ENCODE data around the gene ERCC1.
"Not testable (repeated sequence)": the region's sequence is repeated elsewhere in the genome, so short reads cannot be mapped to it uniquely, and the experiment has no call there.

Gene ERCC1

GRCh38 chr19:45431008-45431407 lies 7.3 kb upstream of the ERCC1 start:
- in situ Hi-C loops (cut with MboI; ENCODE audit: low sequenced_read_pairs) = not testable (repeated sequence)

- in situ Hi-C loops (cut with MboI; ENCODE audit: low sequenced_read_pairs) = not testable (repeated sequence)
Observed at GRCh38 chr19:45429896-45430295, 6.2 kb upstream of the ERCC1 start.

DNA sequence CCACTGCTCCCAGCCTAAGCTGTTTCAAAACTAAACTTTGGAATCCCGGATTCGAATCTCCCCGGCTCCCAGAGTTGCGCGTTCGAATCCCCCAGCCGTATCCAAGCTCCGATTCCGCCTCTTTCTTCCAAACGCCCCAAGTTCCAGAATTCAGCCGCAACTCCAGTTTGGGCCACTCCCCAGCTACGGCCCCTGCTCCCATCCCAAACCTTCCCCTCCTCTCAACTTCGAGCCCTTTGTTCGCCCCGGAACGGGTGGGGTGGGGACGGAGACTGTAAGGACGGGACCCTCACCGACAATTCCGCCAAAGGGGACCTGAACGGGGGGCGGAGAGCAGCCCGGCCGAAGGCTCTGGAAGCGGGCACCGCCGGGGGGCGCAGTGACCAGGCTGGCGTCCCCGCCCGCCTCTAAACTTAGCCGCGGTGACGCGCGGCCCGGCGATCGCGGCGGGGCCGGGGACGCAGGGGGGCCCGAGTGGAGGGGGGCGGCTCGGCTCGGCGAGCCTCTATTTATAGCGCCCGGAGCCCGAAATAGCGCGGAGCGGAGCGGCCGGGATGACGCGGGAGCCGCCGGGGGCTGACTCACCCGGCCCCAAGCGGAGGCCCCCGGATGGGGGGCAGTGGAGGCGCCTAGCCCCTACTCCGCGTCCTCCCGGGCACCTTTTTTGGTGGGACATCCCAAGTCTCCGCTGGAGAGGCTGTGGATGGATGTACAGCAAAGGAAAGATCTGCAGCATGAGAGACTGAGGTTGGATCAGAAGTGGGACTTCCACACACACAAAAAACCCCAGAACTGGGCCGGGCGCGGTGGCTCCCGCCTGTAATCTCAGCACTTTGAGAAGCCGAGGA lies 4.9 kb upstream of the ERCC1 start:
- in situ Hi-C loops (cut with MboI; ENCODE audit: low sequenced_read_pairs) = no loop called here

- in situ Hi-C loops (cut with MboI; ENCODE audit: low sequenced_read_pairs) = no loop called here
Observed at GRCh38 chr19:45424191-45425058, 708 bp upstream of the ERCC1 start.

DNA sequence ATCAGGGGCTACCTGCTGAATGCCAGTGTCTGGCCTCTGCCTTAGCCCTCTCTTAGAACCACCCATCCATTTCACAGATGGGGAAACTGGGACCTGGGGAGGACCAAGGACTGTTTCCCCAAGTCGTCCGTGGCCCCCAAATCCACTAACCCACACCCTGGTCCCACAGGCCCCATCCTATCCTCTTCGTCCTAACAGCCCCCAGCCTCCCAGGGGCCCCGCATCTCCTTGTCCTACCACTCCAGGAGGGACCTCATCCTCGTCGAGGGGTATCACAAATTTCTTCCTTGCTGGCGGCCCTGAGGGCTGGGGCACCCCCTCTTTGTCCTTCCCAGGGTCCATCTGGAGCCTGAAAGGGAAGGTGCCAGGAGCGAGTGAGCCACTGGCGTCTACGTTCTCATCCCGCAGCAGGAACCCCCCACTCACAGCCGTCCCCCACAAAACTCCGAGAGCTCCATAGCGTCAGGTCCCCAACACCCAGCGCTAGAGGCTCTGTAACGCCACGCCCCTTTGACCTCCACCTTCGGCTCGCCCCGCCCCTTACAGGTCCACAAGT lies 606 bp downstream of the ERCC1 start:
- in situ Hi-C loops (cut with MboI; ENCODE audit: low sequenced_read_pairs) = no loop called here

DNA sequence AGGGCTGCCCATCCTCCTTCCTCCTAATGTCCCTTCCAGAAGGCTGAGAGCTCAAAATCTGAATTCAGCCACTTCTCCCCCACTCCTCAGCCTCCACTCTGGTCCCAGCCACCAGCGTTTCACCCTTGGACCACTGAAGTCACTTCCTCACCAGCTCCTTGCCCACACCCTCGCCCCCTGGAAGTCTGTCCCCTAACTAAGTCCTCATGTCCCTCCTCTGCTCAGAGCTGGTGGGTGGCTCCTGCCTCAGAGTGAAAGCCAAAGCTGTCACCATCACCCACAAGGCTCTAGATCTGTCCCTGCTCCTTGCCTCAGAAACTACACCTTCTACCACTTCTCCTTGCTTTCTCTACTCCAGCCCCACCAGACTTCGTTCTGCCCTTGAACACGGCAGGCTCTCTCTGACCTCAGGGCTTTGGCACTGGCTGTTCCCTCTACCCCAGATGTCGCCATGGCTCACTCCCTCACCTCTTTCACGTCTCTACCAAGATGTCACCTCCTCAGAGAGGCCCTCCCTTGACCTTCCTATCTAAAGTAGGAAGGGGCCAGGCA lies 1.7 kb downstream of the ERCC1 start:
- in situ Hi-C loops (cut with MboI; ENCODE audit: low sequenced_read_pairs) = no loop called here

GRCh38 chr19:45420871-45421270 lies 2.8 kb downstream of the ERCC1 start:
- in situ Hi-C loops (cut with MboI; ENCODE audit: low sequenced_read_pairs) = no loop called here

DNA sequence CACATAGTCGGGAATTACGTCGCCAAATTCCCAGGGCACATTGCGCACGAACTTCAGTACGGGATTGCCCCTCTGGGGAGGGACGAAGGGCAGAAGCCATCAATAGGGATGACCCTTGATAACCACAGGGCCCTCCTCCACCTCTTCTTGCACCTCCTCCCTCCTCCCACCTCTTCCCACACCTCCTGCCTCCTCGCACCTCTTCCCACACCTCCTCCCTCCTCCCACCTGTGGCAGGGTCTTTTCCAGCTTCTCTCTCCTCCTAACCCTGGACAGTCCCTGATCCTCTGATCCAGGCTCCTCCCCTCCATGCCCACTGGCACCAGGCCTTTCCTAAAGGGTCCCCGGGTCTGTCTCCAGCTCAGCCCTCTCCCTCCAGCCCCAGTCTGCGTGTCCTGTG lies 3.4 kb downstream of the ERCC1 start:
- in situ Hi-C loops (cut with MboI; ENCODE audit: low sequenced_read_pairs) = no loop called here

- in situ Hi-C loops (cut with MboI; ENCODE audit: low sequenced_read_pairs) = no loop called here
Observed at GRCh38 chr19:45419895-45420294, 3.8 kb downstream of the ERCC1 start.

GRCh38 chr19:45419396-45419795 lies 4.3 kb downstream of the ERCC1 start:
- in situ Hi-C loops (cut with MboI; ENCODE audit: low sequenced_read_pairs) = no loop called here

DNA sequence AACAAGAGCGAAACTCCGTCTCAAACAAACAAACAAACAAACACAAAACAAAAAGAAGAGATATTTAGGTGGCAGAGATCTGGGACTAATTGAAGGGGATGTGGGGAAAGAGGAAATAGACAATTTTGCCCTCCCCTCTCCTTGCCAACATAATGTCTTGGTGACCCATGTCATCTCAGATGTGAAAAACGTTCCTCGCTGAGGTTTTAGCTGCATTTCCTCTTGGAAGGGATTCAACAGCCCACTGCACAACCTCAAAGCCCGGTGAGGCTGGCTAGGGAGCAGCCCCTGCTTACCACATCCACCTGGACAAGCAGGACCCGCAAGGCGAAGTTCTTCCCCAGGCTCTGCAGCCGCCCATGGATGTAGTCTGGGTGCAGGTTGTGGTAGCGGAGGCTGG lies 4.9 kb downstream of the ERCC1 start:
- in situ Hi-C loops (cut with MboI; ENCODE audit: low sequenced_read_pairs) = no loop called here

GRCh38 chr19:45417151-45417550 lies 6.6 kb downstream of the ERCC1 start:
- in situ Hi-C loops (cut with MboI; ENCODE audit: low sequenced_read_pairs) = no loop called here

DNA sequence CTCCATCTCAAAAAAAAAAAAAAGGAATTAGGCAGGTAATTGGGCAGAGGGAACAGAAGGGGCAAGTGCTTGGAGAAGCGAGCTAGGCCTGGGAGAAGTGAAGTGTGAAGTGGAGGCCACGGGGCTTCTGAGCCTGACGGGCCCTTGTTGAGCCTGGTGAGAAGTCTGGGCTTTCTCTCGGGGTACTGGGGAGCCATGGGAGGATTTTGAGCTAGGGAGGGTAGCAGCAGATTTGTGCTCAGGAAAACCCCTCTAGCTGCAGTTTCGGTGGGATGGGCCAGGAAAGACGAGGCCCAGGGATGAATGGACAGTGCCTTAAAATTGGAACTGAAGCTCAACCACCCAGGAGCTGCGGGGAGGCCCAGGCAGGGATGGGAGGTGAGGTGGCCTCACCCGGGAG lies 9.2 kb downstream of the ERCC1 start:
- in situ Hi-C loops (cut with MboI; ENCODE audit: low sequenced_read_pairs) = no loop called here

GRCh38 chr19:45413497-45413896 lies 10.2 kb downstream of the ERCC1 start:
- in situ Hi-C loops (cut with MboI; ENCODE audit: low sequenced_read_pairs) = no loop called here

DNA sequence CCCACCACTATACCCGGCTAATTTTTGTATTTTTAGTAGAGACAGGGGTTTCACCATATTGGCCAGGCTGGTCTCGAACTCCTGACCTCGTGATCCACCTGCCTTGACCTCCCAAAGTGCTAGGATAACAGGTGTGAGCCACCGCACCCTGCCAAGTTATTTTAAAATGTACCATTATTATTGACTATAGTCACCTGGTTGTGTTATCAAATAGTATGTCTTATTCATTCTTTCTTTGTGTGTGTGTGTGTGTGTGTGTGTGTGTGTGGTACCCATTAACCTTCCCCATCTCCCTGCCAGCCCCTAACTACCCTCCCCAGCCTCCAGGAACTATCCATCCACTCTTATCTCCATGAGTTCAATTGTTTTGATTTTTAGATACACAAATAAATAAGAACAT lies 13.4 kb downstream of the ERCC1 start:
- in situ Hi-C loops (cut with MboI; ENCODE audit: low sequenced_read_pairs) = not testable (repeated sequence)

- in situ Hi-C loops (cut with MboI; ENCODE audit: low sequenced_read_pairs) = no loop called here
Observed at GRCh38 chr19:45409557-45409920, 14.2 kb downstream of the ERCC1 start.

DNA sequence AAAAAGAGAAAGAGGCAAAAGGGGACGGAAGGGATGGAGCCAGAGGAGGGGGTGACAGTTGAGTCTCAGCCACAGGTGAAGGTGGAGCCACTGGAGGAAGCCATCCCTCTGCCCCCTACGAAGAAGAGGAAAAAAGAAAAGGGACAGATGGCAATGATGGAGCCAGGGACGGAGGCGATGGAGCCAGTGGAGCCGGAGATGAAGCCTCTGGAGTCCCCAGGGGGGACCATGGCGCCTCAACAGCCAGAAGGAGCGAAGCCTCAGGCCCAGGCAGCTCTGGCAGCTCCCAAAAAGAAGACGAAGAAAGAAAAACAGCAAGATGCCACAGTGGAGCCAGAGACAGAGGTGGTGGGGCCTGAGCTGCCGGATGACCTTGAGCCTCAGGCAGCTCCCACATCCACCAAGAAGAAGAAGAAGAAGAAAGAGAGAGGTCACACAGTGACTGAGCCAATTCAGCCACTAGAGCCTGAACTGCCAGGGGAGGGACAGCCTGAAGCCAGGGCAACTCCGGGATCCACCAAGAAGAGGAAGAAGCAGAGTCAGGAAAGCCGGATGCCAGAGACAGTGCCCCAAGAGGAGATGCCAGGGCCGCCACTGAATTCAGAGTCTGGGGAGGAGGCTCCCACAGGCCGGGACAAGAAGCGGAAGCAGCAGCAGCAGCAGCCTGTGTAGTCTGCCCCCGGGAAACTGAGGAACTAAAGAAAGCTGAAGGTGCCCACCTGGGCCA lies 14.7 kb downstream of the ERCC1 start:
- in situ Hi-C loops (cut with MboI; ENCODE audit: low sequenced_read_pairs) = no loop called here

DNA sequence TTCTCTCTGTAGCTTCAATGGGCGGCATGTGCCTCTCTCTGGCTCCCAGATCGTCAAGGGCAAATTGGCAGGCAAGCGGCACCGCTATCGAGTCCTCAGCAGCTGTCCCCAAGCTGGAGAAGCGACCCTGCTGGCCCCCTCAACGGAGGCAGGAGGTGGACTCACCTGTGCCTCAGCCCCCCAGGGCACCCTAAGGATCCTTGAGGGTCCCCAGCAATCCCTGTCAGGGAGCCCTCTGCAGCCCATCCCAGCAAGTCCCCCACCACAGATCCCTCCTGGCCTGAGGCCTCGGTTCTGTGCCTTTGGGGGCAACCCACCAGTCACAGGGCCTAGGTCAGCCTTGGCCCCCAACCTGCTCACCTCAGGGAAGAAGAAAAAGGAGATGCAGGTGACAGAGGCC lies 15.6 kb downstream of the ERCC1 start:
- in situ Hi-C loops (cut with MboI; ENCODE audit: low sequenced_read_pairs) = no loop called here

GRCh38 chr19:45407585-45407984 lies 16.1 kb downstream of the ERCC1 start:
- in situ Hi-C loops (cut with MboI; ENCODE audit: low sequenced_read_pairs) = not testable (repeated sequence)

DNA sequence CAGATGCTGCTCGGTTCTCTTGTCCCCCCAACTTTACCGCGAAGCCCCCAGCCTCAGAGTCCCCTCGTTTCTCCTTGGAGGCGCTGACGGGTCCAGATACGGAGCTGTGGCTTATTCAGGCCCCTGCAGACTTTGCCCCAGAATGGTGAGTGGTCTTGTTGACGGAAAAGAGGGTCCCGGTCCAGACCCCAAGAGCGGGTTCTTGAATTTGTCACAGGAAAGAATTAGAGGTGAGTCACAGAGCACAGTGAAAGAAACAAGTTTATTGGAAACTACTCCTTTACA lies 16.7 kb downstream of the ERCC1 start:
- in situ Hi-C loops (cut with MboI; ENCODE audit: low sequenced_read_pairs) = no loop called here

Measured in HL-60/S4 treated with retinoic acid at 250 ng/mL for 4 days and 3 days (cell line).